GM10847 (cell line): ENCODE results near the gene DNAJA1.

ENCODE experiments used
- POLR2A ChIP-seq: IDR thresholded peaks from 2 replicates; pipeline ENCODE4 v1.6.1; 2011; ENCODE audit not compliant: insufficient read length; ENCODE audit errors: extremely low read depth

DNAJA1 gene

DNA sequence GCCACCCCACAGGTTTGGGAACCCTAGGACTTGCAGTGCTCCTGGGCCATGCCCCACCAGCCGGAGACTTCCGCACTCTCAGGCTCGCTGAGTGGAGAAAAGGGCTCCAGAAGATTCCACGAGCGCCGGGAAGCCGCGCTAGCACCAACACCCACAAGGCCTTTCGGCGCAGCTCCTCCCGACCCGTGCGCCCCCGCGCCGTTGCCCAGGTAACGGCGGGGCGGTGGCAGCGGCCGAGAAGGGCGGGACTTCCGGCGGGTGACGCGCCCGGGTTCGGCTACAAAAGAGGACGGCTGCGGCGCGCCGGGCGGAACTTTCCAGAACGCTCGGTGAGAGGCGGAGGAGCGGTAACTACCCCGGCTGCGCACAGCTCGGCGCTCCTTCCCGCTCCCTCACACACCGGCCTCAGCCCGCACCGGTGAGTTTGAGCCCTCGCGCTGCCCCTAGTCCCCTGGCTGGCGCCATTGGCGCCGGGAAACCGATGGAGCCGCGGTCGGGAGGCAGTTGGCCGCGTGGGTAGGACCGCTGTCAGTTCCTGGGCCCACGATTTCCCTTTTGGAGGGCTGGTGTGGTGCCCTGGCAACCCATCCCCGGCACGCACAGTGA, at the start of gene DNAJA1:
Gene DNAJA1 (plus strand): TSS at position 308 of the 606 bp plus-strand sequence. CDS start 1,212 bp downstream, outside the sequence.
- TF ChIP-seq POLR2A: peak; percentile 98

DNA sequence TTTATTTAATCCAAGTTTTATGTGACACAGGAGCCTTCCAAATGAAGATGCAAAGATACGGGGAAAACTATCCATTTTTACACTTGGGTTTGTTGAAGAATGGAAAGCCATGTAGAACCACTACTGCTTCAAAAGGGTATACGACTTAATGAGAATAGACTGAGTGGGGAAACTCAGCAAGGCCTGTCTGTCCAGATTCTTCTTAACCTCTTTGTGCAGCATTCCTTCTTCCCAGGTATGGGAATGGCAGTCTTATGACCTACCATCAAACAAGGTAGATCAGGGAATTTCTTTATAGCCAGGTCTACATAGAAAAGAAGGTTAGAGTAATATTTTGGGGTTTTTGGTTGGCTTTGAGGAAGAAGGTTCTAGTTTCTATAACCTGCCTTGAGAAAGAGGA, 47.0 kb upstream of the DNAJA1 start:
- TF ChIP-seq POLR2A: no peak

DNA sequence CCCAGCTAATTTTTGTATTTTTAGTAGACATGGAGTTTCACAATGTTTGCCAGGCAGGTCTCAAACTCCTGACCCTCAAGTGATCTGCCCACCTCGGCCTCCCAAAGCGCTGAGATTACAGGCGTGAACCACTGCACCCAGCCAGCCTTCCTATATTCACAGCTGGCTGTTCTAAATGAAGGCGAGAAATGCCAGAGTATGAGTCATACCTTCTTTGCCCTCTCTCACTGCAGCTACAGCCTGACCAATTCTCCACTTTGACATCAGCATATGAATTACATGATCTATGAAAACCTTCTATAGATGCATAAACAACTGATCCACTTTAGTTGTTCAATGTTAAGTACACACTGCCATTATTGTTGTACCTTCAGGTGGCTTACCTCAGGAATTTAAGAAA, 38.1 kb upstream of the DNAJA1 start:
- TF ChIP-seq POLR2A: no peak

DNA sequence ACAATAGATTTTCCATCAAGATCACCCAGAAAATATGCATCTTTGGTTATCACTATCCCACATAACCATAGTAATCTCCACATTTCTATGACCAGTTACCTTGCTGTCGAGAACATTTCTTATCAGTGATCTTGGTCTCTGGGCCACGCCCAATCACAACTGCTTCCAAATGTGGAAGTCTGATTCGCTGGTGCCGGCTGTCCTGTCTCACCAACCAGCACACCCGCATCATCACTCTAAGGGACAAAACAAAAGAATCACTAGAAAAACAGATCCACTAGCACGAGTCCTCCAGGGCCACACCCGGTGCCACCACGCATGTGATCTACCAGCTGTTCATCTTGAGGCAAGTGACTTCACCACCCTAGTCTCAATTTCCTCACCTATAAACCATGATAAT, 35.4 kb upstream of the DNAJA1 start:
- no peak for TF ChIP-seq POLR2A

DNA sequence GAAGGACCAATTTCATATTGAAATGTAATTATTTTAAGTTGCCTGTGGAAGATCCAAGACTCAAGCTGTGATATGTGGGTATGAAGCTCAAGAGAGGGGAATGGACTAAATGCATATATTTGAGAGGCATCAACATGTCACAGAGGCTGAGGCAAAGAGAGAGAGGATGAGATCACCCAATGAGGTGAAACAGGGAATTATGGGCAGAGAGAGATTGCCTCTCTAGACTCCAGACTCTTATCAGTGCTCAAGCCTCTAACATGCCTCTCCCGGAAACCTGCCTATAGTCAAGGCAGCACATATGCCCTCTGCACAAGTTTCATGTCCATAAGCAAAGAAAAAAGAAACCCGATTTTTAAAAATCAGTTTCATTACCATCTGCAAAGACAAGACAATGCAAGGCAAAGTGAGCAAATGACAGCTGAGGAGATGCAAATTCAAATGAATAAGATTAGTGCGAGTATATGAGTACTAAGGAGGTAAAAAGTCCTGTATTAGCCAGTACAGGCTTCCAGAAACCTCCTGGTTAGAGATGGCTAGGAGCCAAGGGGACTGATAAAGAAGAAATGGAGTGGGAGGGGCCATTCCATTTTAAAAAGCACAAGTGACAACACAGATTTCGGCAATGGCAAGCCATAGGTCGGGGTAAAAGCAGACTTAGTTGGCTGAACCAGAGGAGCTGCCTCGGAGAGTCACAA, 33.0 kb upstream of the DNAJA1 start:
- no peak for TF ChIP-seq POLR2A

DNA sequence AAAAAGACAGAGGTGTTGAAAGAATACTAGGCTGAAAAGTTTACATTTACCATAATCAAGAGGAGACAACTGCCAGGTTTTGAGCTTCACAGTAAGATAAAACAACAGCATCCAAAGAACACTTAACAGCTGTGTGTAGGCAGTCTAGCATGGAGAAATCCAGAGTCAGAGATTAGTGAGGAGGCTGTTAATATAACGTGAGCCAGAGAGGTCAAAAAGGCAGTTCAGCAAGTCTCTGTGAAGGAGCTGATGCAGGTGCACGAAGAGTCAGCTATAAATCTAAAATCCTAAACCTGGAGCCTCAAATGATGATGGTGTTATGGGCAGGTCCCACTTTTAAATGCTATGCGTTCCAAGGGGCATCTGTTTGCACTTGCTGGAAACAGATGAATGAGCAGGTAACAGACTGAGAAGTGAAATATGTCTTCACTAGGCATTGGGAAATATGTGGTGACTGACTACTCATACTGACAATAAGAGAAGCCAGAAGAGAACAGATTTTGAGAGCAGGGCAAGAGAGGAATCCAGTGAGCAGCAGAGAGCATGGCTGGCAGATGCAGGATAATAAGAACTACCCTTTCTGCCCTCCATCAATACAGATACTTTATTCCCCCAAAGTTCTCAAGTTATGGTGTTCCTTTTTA, 32.4 kb upstream of the DNAJA1 start:
- no peak for TF ChIP-seq POLR2A

DNA sequence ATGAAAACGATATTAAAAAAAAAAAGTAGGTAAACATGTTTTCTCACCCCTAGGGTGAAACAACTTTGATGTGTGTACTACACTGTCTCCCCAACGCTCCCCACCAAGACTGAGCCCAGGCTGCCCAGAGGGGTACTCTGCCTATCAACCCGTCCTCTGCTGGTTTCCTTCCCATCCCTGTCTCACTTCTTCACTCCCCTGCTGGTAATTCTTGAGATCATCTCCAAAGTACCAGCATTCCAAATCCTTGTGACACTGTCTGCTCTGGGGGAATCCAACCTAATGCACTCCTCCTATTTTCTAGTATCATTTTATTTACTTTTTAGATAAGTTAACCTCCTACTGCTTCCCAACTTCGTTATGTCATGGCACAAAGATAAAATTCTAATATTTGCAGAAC, 17.3 kb upstream of the DNAJA1 start:
- no peak for TF ChIP-seq POLR2A

DNA sequence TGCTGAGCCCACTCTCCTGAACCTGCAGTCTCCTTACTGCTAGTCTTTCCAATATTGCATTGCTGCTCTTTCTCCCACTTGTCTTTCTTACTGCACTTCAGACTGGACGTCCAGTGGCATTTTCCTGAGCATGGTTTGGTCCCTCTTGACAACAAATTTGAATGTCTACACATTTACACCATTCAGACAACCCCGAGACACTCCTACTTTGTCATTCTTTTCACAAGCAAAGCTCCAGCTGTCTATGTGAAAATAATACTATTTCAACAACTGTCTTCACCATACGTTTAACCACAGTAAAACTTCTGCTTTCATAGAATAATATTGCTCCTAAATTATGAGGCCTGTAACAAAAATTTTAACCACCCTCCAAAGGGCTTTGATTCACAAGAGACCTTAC, 13.2 kb upstream of the DNAJA1 start:
- TF ChIP-seq POLR2A: no peak

DNA sequence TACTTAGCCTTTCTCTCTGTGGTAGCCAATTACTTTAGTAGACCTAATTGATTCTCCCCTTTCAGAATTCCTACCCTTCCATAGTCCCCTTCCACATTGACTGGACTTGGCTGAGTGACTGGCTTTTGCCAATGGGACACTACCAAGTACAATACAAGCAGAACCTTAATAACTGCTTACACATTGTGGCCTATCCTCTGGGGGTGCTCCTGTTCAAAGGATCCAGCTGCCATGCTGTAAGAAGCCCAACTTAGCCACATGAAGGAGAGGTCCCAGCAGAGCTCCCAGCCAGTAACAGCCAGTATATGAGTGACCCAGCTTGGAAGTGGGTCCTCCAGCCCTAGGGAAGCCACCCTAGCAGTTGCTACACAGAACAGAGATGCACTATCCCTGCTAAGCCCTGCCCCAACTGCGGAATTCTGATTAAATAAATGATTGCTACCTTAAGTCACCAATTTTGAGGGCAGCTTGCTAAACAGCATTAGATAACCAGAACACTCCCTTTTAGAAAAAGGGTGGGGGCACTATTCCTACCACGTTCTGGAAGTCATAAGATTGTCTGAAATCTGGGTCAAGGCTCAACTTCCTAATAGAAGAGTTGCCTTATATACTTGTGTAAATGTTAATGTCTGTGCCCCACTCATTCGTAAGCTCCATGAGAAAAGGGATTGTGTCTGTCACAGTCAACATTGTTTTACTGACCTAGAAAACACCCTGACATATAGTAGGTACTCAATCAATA, 12.6 kb upstream of the DNAJA1 start:
- no peak for TF ChIP-seq POLR2A

DNA sequence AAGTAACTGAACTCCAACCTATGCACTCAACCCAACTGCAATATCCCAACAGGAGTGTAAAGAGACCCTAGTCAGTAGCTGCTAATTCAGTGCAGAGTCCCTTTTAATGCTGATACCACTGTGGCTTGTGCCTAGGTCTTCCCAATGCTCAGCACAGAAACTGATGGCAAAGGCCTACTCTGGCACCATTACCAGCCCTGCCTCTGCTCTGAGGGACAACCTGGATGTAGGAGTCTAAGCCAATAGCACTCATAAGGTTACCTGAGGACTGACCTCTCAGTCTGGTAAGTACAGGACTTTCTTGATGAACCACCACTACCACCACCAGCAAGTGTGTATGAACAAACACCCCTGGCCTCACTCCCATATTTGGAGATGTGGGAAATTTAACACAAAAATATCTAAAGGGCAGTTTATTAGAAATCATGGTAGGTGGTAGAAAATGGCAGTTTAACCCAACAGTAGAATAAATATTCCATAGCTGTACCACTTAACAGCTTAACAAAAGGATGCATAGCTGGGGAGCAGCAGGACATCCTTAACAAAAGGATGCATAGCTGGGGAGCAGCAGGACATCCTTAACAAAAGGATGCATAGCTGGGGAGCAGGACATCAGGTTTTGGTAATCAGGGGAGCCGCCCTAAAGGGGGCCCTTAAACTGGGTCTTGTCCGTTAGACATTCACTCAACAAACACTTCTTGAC, 11.0 kb upstream of the DNAJA1 start:
- TF ChIP-seq POLR2A: no peak

DNA sequence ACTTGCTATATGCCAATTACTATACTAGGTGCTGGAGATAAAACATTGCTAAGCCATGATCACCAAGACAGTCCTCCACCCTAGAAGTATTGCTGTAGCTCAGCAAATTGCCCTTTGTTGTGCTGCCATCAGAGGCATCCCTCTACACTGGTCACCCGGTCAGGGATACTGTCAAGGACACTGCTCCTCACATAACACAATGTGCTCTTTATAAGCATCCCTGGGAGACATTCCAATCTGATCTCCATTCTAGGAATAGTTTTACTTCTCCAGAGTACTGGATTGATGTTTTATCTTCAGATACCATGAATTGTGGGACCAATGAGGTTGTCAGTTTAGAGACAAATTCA, 10.4 kb upstream of the DNAJA1 start:
- TF ChIP-seq POLR2A: no peak

DNA sequence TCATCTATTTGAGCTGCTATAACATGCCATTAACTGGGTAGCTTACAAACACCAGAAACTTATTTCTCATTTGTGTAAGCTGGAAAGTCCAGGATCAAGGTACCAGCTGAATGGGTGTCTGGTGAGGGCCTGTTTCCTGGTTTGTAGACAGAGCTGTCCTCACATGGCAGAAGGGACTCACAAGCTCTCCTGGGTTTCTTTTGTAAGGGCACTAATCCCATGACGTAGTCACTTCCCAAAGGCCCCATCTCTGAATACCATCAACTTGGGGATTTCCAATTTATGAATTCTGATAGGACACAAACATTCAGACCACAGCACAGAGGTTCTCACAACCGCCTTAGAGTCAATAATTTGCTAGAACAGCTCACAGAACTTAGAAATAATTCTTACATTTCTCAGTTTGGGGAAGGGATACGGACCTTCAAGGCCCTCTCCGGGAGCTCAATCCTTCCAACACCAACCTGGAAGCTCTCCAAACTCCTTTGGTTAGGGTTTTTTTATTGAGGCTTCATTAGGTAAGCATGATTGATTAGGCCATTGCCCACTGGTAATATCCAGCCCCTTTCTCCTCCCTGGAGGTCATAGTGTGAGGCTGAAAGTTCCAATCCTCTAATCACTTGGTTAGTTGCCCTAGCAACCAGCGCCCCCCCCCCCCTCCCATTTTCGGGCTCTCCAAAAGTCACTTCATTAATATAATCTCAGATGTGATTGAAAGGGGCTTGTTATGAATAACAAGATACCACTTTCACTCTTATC, 7.6 kb upstream of the DNAJA1 start:
- no peak for TF ChIP-seq POLR2A

DNA sequence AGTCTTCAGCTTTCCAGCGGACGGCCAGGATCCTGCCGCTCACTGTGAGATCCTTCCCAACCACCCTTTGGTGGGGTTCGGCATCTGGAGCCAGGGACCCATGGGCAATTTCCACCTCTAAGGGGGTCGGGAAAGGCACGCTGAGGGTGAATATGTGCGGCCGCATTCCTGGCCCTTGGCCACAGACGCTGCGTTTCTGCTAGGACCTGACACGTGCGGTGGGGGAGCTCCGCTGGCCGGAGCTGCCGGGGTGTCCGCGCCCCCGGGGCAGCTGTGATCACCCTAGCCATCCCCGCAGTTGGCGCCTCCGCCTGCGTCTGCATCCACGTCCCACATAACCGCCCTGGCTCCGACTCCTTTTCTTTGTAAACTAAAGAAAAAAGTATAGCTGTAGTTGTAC, 5.3 kb upstream of the DNAJA1 start:
- no peak for TF ChIP-seq POLR2A

DNA sequence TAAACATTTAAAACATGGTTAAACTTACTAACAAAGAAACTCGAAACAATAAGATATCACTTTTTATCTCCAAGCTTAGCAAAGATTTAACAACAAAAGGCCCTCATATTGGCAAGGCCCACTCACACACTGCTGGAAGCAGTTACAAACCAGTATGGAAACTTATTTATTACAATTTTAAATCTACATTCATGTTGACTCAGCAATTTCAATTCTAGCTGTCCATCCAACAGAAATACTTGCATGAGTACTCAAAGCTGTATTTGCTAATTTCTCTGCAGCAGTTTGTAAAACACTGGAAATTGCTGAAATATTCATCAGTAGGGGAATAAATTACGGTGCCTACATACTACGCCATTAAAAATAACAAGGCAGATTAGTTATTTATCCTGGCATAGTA, 2.8 kb upstream of the DNAJA1 start:
- TF ChIP-seq POLR2A: no peak

DNA sequence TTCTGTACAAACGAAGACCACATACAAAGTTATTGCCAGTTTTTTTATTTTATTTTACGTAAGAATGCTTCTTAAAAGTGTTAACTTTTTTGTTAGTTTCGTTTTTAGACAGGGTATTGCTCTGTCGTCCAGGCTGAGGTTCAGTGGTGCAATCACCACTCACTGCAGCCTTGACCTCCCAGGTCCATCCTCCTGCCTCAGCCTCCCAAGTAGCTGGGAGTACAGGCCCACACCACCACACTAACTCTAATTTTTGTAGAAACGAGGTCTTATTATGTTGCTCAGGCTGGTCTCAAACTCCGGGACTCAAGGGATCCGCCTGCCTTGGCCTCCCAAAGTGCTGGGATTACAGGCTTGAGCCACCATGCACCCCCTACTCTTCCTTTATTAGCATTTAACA, 2.3 kb upstream of the DNAJA1 start:
- TF ChIP-seq POLR2A: no peak
